GM19193 (cell line): Measurements from ENCODE around the gene TRPM8.

ENCODE experiments used
- POLR2A ChIP-seq: IDR thresholded peaks from 4 replicates; pipeline ENCODE4 v1.6.1; 2011; ENCODE audit not compliant: insufficient read depth, insufficient read length; ENCODE audit errors: extremely low read depth

TRPM8 gene

DNA sequence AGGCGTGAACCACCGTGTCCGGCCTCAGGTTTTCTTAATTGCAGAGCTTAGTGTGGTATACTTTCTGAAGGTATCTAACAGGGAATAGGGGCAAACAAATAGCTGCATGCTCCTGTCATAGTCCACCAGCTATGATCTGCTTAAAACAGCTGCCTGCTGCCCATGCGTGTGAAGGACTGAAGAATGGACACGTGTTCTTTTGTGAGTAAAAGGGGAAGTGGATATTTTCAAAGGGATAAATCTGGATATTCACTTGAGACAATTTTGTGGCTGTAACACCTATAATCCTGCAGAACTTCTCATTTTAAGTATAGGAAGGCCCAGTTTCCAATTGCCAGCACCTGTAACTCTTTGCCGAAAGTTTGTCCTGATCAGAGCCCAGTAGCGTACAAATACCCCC, 44.7 kb downstream of the TRPM8 start:
- TF ChIP-seq POLR2A, result no peak

DNA sequence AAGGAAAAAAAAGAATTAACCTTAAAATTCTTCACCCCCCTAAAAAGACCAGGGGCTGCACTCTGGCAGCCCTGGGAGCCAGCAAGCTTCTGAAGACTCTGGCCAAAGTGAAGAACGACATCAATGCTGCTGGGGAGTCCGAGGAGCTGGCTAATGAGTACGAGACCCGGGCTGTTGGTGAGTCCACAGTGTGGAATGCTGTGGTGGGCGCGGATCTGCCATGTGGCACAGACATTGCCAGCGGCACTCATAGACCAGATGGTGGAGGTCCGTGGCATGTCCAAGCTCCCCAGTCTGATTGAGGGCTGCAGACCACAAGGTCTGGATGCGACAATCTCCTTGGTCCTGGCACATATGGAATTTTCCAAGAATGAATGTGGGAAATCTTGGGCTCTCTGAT, 47.4 kb downstream of the TRPM8 start:
- no peak for TF ChIP-seq POLR2A

DNA sequence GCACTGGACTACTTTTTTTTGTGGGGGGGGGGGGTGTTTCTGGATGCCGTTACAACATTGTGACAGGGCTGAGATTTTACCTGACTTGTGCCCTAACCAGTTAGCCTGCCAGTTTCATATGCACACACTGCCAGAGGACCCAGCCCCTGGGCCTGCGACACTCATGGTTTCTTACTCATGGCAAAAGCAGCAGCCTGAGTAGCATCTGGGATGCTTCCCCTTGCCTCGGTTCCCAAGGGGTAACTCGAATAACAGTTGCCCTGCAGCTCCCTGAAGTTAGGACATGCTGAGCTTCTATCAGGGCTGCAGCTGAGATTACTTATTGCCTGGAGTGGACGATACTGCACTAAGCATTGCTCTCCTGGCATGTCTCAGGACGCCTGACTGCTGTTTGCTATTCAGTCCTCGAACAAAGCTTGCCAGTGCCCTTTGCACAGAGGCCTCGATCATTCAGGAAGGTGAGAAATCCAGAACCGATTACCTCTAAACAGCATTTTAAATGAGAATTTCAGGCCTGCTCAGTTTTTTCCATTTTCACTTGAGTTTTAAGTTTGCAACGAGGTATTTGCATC, 47.9 kb downstream of the TRPM8 start:
- no peak for TF ChIP-seq POLR2A

DNA sequence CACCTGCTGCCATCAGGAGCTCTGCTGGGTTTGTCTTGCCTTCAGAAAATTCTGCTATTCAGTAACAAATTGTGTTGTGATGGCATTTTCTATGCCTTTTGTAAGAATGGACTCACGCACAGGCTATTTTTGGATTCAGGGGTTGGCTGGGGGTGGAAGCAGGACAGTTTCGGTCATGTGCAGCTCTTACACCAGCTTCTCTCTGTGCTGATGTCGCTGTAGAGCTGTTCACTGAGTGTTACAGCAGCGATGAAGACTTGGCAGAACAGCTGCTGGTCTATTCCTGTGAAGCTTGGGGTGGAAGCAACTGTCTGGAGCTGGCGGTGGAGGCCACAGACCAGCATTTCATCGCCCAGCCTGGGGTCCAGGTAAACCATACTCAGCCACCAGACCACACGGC, 49.2 kb downstream of the TRPM8 start:
- no peak for TF ChIP-seq POLR2A

DNA sequence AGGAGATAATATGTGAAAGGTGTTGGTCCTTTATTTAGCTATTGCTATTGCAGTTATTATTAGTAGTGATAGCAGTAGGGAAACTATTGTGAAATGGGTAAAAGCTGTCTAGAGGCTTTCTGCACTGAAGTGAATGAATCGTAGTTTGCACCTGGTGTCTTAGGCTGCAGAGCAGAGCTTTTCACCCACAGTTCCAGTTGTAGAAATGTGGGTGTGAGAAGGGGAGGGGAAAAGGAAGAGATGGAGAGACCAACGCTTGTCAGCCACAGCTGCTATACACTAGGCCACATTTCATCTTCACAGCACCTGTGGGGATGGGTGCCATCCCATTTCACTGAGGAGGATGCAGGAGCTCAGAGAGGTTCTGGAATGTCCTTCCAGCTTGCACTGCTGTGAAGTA, 50.0 kb downstream of the TRPM8 start:
- no peak for TF ChIP-seq POLR2A

DNA sequence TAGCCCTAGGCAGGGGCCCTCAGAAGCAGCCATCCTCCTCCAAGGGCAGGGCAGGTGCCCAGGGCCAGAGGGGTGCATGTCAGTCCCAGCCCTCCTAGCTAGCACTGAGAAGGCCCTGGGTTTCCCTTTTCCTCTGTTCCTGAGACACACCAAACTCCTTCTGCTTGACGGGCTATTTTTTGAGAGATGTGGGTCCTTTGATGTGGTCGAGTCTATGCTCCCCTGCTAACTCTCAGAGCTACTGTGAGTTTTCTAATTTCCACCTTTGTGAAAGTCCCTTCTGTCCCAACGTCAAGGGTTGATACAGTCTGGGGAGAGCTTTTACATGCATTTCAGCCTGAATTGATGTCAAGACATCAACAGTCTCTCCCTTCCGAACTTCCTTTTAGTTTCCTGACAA, 51.4 kb downstream of the TRPM8 start:
- TF ChIP-seq POLR2A, result no peak

DNA sequence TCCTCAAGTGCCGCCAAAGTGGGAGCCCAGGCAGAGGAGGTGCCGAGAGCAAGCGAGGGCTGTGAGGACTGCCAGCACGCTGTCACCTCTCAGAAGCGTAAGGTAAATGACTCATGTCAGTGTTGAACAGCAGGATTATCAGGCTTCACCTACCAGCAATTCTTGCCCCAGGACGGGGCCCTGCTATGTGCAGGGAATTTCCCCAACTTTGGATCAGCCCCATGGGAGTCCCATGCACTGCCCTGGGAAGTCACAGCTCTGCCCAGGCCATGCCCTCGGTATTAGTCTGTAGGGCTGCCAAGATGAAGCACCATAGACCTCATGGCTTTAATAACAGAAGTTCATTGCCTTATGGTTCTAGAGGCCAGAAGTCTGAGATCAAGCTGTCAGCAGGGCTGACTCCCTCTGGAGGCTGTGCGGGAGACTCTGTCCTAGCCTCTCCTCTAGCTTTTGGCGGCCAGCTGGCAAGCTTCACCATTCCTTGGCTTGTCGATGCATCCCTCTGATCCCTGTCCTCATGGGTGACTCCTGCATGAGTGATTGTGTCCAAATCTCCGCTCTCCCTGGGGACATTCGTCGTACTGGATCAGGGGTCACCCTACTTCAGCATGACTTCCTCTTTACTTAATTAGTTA, 55.9 kb downstream of the TRPM8 start:
- no peak for TF ChIP-seq POLR2A

DNA sequence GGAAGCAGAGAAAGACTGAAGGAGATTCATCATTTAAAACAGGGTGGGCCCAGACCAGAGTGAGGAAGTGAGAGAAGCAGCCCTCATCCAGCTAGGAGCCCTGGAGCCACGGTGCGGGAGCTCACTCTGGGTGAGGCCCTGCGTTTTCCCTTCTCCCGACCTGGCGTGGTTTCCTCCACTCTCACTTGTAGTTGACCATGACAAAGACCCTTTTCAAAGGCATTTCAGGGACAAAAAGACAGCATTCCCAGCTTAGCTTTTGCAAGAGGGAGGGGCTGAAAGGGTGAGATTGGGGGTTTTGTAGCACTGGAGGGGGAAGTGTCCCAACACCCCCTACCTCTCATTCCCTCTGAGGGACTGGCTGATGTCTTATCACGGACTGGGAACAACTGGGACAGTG, 56.6 kb downstream of the TRPM8 start:
- no peak for TF ChIP-seq POLR2A

DNA sequence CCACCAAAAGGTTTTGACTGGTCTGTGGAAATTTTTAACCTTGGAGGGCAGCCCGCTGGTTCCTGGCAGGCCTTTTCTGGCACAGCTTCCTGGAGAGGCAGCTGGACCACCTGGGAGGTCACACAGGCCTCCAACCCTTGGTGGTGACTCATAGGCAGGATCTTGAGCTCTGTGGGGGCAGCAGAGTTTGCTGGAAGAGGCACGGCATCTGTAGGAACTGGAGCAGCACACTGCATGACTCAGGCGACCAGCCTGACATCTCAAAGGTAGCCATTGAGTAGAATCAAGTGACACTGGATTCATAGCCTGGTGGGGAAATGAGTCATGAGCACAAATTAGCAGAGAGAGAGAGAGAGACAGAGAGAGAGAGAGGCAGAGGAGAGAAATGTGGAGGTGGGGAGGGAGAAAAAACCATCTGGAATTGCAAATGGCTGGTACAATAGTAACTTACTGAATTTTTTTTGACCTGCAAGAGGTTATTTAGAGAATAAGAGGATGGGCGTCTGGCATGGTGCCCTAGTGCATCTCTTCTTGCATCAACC, 57.4 kb downstream of the TRPM8 start:
- TF ChIP-seq POLR2A, result no peak

DNA sequence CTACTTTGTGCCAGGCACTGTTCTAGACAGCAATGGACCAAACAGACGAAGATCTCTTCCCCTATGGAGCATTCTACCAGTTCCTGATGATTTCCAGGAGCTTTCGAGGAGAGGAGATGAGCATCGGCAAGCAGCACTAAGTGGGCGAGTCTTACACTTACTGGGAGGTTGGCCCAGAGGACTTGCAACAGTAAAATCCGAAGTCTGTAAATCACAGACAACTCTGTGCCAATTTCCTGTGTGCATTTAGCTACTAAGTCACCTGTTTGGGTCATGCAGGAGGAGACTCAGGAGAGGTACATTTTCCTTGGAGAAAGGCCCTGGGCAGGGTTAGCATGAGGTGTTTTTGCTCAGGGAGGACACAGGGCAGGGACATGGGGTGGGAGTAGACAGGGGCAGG, 58.9 kb downstream of the TRPM8 start:
- TF ChIP-seq POLR2A, result no peak

DNA sequence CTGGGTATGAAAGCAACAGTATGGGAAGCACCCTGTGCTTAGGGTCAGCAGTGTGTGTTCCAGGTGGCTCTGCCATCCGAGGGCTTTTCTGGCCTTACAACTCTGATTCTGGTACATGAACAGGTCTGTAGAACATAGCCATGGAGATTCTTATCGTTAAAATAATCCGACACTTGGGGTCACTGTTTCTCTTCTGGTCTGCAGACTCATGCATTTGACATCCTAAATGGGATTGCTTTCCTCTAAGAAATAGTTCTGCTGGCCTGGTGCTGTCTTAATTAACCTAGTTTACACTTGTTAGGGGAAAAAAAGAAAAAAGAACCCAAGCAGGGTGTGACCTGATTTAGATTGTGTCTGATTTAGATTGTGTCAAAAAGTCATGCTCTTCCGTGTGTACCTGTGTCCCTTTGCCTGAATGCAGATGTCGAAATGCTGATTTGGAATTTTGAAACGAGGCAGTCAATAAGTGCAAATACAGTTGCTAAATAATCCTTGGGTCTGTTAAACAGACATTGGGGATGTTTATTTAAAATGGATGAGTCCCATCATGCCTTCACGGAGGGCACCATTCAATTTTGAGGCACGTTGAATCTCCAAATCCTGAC, 59.6 kb downstream of the TRPM8 start:
- no peak for TF ChIP-seq POLR2A

DNA sequence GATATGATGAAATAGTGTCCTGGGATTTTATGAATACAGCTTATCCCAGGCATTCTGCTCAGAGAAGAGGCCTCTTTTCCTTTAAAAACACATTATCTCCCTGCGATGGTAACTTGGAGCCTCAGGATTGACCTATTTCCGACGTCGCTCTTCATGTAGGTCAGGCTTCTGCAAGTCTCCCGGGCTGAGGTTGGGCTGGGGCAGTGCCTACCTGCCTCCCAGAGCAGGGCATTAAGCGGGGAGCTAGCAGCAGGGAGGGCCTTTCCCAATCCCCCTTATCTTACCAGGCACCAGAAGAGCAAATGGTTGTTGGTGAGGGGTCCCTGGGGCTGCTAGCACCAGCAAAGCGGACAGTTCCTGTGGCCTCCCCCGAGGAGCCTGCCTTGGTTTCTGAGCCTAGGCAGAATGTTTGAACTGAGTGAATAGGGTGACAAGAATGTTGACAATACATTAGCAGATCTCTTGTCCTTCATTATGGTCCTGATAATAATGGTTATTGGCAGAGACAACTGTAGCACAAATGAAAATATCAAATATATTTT, 60.2 kb downstream of the TRPM8 start:
- TF ChIP-seq POLR2A, result no peak

DNA sequence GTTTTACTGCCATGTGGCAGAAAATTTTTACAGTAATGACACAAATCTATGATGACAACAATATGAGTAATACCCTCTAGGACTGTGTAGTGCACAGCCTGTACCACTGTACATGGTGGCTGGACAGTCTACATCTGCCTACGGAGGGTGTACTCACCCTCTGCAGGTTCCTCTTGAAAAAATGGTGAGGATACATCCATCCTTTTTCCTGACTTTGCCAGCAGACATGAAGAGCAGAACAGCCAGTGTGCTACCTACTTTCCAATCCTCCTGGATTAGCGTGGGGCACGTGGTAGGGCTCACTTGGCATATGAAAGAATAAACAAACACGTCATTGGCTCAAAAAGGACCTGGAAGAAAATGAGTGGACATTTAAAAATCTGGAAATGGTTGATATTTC, 62.6 kb downstream of the TRPM8 start:
- no peak for TF ChIP-seq POLR2A

DNA sequence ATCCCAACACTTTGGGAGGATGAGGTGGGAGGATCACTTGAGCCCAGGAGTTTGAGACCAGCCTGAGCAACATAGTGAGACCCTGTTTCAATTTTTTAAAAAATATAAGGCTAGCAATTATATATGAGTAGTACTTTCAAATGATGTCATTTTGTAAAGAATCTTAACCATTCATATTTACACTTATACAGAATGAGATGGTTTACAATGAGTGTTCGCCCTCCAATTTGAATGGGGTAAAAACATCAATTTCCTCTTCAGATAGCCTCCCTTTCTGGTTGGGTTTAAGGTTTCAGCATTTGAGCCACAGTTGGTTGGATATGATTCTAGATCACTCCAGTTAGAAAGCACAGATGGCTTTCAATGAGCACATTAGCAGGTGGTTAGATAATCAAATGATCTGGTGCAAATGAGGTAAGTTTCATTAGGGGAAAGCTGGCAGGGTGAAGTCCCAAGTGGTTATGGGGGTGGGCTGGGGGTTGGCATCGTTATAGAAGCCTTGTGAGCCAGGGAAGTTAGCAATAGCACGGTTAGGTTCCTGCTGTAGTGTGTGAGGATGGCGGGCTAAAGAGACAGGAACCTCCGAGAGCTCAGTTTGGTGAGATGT, 63.9 kb downstream of the TRPM8 start:
- no peak for TF ChIP-seq POLR2A

DNA sequence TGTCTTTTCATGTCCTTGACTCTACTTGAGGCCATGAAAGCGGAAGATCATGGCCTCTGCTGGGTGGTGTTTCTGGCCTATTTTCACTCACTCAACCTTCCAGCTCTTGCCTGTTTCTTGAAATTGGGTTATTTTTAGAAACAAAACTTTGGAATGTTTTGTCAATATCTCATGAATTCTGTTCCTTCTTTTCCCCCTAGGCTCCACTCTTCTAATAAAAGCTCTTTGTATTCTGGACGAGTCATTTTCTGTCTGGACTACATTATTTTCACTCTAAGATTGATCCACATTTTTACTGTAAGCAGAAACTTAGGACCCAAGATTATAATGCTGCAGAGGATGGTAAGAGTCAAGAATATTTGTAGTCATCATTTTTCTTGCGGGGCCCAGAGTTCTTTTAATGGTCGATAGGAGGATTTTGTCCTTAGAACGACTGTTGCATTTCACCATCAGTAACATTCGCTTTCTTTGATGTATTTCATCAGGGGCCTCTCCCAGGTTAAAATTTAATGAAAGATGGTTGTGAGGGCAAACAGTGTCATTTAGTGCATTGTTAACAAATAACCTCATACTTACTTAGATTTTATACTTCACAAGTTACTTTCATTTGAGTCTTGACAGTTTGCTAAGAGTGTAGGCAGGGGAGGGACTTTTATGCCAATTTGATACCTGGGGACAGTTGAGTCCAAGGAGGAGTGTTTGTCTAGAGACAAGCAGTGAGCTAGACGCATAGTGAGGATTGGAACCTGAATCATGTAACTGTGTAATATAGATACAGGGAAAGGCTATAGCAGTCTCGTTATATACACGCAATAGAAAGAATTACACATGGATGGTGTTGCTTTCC, 64.6 kb downstream of the TRPM8 start:
- TF ChIP-seq POLR2A, result no peak

DNA sequence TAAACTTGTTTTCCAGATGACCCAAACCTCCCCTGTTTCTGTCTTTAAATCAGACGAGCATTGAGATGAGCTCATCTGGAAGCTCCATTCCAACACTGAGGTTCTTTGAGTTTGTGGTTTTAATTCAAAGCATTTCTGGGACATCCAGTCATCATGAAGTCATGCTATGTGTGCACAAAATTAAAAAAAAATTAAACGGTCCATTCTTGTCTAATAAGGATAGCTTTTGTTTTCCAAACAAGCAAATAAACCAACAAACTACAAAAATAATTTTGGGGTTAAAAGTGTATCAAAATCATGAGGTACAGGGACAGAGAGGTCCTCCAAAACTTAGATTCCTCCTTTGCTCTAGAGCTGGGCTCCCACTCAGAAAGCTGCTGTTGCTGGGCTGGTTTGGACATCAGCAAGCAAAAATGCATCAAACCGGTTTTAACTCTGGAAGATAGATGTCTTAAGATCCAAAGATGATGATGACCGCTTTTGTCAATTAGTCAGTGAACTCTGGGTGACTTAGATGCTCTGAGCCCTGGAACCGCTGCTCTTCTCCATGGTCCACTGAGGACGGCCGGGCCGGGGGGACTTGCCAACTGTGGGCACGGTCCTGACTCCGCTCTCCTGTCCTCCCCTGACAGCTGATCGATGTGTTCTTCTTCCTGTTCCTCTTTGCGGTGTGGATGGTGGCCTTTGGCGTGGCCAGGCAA, 65.4 kb downstream of the TRPM8 start:
- no peak for TF ChIP-seq POLR2A
